GM18502 (cell line): ENCODE data around the gene ADD1.

ENCODE experiments used
- ATAC-seq: cut with Tn5 transposase; IDR thresholded peaks from one replicate; pipeline ENCODE4 v1.9.1; 2021; ENCODE audit warnings: mild to moderate bottlenecking; ENCODE audit not compliant: unreplicated experiment, poor library complexity

Gene ADD1

DNA sequence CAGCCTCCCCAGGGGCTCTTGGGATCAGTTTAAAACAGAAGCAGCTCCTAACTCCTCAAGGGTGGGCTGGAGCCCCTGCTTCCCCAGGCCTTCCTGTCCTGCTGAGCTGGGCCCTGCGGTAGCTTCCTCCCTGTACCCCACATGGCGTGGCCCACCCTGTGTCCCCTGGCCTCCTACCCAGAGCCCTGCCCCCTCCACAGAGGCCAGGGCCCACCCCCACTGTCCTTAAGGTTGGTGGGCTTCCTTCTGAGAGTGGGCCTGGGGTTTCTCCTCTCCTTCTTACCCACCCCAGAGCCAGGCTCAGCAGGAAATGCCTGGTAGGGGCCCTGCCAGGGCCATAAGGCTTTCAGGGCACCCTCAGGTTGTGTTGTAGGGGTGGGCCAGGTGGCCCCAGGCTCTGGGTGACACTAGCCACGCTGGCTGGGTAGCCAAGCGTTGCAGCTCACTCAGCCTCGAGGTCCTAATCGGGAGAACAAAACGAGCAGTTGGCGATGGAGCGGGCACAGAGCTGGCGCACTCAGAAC lies 39.1 kb upstream of the ADD1 start:
- ATAC-seq, result no peak

GRCh38 chr4:2804973-2805501 lies 38.6 kb upstream of the ADD1 start:
- ATAC-seq, result no peak

DNA sequence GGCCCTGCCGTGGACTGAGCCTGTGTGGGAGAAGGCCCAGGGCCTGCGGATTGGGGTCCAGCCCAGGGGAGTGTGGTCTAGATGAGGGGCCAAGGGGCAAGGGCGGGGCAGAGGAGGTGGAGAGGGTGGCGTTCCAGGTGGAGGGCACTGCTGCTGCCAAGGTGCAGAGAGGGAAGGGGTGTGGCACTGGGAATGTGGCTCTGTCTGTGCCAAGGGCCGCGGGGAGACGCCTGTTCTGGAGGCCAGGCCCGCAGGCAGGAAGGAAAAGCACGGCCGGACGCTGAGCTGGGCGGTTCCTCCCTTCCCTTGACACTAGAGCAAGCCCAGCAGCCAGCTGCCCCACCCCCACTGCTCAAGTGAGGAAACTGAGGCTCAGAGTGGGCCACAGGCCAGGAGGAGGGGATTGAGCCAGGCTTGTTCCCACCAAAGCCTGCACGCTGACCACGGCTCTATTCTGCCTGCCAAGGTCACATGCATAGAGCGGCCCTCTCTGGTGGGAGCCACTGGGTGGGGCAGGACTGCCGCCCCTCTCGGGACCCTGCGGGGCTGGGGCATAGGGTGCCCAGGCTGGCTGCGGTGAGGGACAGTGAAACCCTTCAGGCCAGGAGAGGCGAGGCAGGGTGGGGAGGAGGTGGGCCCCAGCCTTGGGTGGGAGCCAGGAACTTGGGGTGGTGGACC lies 37.8 kb upstream of the ADD1 start:
- ATAC-seq, result no peak

DNA sequence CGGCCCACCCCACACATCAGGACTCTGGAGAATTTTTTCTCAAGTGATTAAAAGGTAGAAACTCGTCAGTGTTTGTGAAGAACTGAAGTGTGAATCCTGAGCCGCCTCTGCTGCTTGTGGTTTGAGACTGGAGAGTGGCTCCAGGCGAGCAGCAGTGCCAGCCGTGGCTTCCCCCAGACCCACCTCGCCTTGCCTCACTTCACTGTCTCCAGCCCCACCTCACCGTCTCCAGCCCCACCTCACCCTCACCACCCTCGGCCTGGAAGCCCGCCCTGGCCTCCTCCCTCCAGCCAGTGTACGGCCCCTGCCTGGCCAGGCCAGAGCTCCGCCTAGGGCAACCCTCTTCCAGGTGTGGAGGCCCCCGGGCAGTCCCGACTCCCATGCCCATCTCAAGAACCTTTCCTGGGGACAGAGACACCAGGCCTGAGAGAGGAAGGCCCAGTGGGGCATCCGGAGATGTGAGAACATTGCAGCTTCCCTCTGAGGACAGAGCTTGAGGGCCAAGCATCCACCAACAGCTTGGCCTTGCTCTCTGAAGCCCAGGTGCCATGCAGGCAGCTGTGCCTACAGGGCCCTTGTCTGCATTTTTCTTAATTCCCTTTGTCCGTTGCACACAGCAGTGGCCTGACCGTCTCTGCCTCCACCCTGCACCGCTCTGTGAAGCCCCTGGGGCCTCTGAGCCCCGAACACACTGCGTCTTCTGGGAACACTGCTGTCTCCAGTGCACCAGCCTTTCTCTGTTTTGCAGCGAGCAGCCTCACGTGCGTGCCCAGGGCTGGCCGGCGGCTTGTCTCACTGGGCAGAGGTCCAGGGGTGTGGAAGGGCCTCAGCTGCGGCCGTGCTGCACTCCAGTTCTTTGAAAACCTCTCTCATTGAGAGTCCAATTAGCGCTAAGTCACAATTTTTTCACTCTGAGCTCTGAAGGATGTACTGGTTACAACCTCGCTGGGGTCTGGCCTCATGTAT lies 37.0 kb upstream of the ADD1 start:
- no peak for ATAC-seq

DNA sequence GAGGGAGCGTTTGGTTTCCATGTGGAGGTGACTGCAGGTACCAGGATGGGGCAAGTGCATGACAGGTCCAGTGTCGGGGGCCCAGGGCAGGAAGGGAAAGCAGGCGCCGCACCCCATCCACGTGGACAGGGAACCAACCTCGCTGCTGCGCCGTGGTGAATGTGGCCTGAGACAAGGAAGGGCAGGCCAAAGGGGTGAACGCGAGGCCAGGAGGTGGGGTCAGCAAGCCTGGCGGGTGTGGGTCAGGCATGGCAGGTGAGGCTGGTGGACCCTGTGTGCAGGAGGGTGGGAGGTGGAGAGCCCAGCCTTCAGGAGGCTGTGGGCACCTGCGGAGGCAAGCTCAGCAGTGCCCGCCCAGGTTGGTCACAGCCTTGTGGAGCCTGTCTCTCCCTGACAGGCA lies 36.1 kb upstream of the ADD1 start:
- no peak for ATAC-seq

GRCh38 chr4:2808001-2808400 lies 35.6 kb upstream of the ADD1 start:
- no peak for ATAC-seq

- no peak for ATAC-seq
Measured at GRCh38 chr4:2809610-2810180, 33.9 kb upstream of the ADD1 start.

GRCh38 chr4:2810388-2810787 lies 33.3 kb upstream of the ADD1 start:
- no peak for ATAC-seq

DNA sequence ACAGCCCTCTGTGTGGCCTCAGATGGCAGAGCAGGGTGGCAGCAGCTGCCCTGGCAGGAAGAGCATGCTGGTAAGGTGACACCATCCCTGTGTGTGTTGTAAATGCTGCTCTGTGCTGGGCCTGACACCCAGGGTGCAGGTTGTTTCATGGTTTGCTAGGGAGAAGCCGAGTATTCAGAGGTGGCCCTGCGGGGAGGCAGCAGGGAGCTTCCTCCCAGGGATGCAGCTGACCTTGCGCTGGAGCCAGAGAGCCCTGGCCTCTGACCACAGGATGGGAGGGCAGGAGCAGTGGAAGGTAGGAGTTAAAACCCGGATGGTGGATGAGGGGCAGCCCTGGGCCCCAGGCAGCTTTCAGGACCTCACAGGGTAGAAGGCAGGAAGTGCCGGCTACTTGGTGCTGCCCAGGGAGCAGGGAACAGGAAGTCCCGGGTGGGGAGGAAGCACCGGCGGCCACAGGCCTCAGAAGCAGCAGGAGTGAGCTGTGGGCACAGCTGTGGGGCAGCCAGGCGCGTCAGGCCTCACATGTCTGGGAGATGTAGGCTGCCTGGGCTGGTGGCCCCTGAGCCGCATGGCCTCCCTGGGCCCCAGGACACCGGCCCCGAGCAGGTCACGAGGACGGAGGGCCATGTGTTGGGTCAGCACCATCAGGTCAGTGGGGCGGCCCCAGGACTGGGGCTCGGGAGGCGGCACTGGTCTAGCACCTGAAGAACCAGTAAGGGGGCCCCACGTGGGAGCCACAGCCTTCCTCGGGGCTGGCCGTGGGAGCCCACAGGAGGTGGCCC lies 31.6 kb upstream of the ADD1 start:
- ATAC-seq, result peak; percentile 69

DNA sequence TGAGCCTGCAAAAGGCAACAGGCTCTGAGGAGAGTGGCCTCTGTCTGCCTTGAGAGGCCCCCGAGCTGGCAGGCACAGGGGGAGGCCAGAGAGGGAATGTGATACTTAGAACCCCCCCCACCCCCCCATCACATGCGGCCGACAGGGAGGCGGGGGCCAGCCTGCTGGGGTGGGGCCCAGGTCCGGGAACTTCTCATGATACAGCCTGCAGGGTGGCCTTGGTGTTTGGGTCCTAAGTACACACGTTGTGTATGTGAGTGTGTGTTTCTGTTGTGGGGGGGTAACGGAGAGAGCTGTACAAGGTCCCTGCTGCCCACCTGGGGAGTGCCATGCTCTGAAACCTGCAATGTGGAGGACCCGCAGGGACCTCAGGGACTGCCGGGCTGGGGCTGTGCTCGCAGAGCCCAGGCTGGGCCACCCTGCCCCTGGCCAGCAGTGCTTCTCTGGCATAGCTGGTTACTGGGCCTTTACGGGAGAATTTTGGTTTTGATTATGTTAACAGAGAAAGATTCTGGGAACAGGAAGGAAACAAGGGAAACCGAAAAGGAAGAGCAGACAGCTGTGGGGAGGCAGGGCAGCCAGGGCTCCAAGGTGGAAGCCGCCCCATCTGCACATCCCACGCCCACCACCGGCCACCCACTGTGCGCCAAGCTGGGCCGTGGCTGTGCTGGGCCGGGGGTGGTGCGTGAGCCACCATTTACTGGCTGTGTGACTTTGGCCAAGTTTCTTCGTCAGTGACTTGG lies 30.9 kb upstream of the ADD1 start:
- peak; percentile 13 for ATAC-seq

DNA sequence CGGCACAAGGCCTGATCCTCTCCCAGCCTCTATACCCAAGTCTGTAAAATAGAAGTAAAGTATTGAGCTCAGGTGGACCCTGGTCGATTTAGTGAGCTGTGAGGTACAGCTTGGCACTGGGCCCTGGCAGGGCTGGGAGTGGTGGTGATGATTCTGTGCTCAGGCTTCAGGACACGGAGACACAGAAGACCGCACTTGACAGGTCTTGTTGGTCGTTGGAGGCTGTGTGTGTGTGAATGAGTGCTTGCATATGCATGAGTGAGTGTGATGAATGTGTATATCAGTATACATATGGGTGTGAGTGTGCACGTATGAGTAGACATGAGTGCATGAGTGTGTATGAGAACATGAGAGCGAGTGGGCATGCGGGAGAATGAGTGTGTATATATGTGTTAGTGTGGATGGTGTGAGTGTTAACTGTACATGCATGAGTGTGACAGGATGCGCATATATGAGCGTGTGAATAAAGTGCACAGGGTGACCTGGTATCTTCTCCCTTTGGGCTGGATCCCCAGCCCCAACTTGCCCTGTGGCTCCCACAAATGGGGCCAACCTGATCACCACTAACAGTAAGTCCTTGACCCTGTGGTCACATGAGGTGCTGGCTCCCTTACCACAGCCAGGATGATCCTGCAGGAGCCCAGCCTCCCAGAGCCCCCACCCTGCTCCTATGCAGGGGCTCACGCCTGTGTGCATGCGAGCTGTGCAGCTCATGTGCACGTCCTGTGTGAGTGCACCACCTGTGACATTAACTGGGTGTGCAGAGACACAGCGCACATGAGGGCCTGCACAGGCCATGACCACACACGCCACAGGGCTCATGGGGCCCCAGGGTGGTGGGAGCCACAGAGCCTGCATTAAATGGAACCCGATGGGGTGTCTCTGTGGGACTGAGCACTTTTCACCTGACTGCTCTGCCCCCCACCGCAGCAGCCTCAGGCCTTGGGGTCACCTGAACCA lies 29.9 kb upstream of the ADD1 start:
- no peak for ATAC-seq

GRCh38 chr4:2814627-2815270 lies 28.9 kb upstream of the ADD1 start:
- ATAC-seq, result no peak

GRCh38 chr4:2816401-2816954 lies 27.2 kb upstream of the ADD1 start:
- ATAC-seq, result no peak

- no peak for ATAC-seq
Measured at GRCh38 chr4:2817137-2817536, 26.5 kb upstream of the ADD1 start.

- peak; percentile 39 for ATAC-seq
Measured at GRCh38 chr4:2817701-2818350, 25.8 kb upstream of the ADD1 start.

DNA sequence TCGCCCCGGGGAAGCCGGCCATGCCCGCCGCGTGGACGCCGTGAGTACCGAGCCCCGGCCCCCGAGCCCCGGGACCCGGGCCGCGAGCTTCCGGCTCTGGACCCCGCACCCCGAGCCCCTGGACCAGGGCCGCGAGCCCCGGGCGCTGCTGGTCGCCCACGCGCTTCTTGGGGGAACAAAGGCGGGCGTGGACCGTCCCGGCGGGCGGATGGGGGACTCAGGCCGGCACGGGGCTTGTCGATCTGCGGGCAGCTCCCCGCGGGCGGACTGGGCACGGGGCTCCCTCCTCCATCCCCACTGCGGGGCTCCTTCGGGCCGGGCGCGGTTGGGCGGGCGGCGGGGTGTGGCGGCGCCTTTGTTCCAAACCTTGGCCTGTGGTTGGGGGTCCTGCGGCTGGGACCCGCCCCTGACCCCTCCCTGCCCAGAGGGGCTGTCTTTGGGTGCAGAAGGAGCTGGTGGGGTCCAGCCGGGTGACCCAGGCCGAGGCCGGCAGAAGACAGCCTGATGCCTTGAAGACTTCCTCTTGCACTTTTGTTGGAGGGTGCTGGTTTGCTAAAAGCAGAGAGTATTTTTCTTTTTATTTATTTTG lies 25.2 kb upstream of the ADD1 start:
- ATAC-seq, result peak; percentile 21
